ENCODE results near the gene SYT2. TPM values are rescaled to one million over a fixed set of nuclear protein-coding genes. Genes with fewer than 3 reads are reported as not detected.

The SYT2 gene
- total RNA-seq, 1 donor from 2014 or later: 3.1 TPM

- no peaks in the 10 kb centered on the region for H3K4me1 Mint-ChIP-seq
- H3K9me3 Mint-ChIP-seq: no peaks in the 10 kb centered on the region
- no peak overlapping the region for H3K4me3 Mint-ChIP-seq
- no peaks in the 10 kb centered on the region for H3K36me3 Mint-ChIP-seq
- peaks cover 84% of the 10 kb centered on the region for H3K27me3 Mint-ChIP-seq (ENCODE audit: low read depth)
- no peak overlapping the region for H3K27ac Mint-ChIP-seq
- DNase-seq (ENCODE audit: low spot score in 2 of 2, unreplicated experiment in 2 of 2): no peak
- TF ChIP-seq, protein P1, sequence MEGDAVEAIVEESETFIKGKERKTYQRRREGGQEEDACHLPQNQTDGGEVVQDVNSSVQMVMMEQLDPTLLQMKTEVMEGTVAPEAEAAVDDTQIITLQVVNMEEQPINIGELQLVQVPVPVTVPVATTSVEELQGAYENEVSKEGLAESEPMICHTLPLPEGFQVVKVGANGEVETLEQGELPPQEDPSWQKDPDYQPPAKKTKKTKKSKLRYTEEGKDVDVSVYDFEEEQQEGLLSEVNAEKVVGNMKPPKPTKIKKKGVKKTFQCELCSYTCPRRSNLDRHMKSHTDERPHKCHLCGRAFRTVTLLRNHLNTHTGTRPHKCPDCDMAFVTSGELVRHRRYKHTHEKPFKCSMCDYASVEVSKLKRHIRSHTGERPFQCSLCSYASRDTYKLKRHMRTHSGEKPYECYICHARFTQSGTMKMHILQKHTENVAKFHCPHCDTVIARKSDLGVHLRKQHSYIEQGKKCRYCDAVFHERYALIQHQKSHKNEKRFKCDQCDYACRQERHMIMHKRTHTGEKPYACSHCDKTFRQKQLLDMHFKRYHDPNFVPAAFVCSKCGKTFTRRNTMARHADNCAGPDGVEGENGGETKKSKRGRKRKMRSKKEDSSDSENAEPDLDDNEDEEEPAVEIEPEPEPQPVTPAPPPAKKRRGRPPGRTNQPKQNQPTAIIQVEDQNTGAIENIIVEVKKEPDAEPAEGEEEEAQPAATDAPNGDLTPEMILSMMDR (IDR thresholded peaks at IDR 0.05; ENCODE audit: unreplicated experiment): no peak
These were observed 53.2 kb downstream of the SYT2 start for GRCh38 chr1:202656951-202657646.

DNA sequence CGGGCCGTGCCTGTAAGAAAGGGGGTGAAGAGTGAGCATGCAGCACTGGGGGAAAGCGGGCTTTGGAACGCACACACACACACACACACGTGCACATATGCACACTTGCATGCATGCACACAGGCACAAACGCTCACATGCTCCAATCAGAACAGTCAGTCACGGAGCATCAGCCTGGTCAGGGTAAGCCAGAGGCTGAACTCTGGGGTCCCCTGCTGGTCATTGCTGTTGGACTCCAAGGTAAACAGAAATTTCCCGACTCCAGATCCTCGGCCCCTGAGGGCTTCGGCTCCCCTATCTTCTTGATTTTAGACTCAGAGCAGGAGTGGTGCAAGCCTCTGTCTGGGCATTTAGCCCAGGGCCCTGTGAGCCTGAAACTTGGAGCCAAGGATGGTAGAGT lies 54.2 kb downstream of the SYT2 start:
- Mint-ChIP-seq H3K27me3 (ENCODE audit: low read depth) (peaks cover 84% of the 10 kb centered on the region), H3K27ac (no peak overlapping the region), H3K4me3 (no peak overlapping the region), H3K4me1 (no peaks in the 10 kb centered on the region), H3K36me3 (no peaks in the 10 kb centered on the region), H3K9me3 (no peaks in the 10 kb centered on the region)
- no peak for DNase-seq (ENCODE audit: low spot score in 2 of 2, unreplicated experiment in 2 of 2)
- TF ChIP-seq, protein P1 (IDR thresholded peaks at IDR 0.05; ENCODE audit: unreplicated experiment): no peak

GRCh38 chr1:202654079-202654478 lies 56.2 kb downstream of the SYT2 start:
- DNase-seq (ENCODE audit: low spot score in 2 of 2, unreplicated experiment in 2 of 2): no peak
- Mint-ChIP-seq H3K36me3 (no peaks in the 10 kb centered on the region), H3K4me3 (no peak overlapping the region), H3K27me3 (ENCODE audit: low read depth) (peaks cover 83% of the 10 kb centered on the region), H3K27ac (no peak overlapping the region), H3K4me1 (no peaks in the 10 kb centered on the region), H3K9me3 (no peaks in the 10 kb centered on the region)
- TF ChIP-seq, protein P1 (IDR thresholded peaks at IDR 0.05; ENCODE audit: unreplicated experiment): no peak

GRCh38 chr1:202649553-202650392 lies 60.5 kb downstream of the SYT2 start:
- H3K27me3 Mint-ChIP-seq (ENCODE audit: low read depth): peaks cover 90% of the 10 kb centered on the region
- H3K4me1 Mint-ChIP-seq: peaks cover 2% of the 10 kb centered on the region
- no peak overlapping the region for H3K4me3 Mint-ChIP-seq
- DNase-seq (ENCODE audit: low spot score in 2 of 2, unreplicated experiment in 2 of 2): no peak
- no peak overlapping the region for H3K27ac Mint-ChIP-seq
- TF ChIP-seq, protein P1 (IDR thresholded peaks at IDR 0.05; ENCODE audit: unreplicated experiment): no peak
- H3K36me3 Mint-ChIP-seq: no peaks in the 10 kb centered on the region
- H3K9me3 Mint-ChIP-seq: no peaks in the 10 kb centered on the region

GRCh38 chr1:202648605-202649226 lies 61.5 kb downstream of the SYT2 start:
- H3K4me3 Mint-ChIP-seq: no peak overlapping the region
- peaks cover 93% of the 10 kb centered on the region for H3K27me3 Mint-ChIP-seq (ENCODE audit: low read depth)
- DNase-seq (ENCODE audit: low spot score in 2 of 2, unreplicated experiment in 2 of 2): no peak
- H3K36me3 Mint-ChIP-seq: no peaks in the 10 kb centered on the region
- peaks cover 12% of the 10 kb centered on the region for H3K4me1 Mint-ChIP-seq
- TF ChIP-seq, protein P1 (IDR thresholded peaks at IDR 0.05; ENCODE audit: unreplicated experiment): no peak
- no peaks in the 10 kb centered on the region for H3K9me3 Mint-ChIP-seq
- no peak overlapping the region for H3K27ac Mint-ChIP-seq
